Tibial artery (tissue), 4 donors: ENCODE results near the gene CTNNA3.

ENCODE experiments used
- DNase-seq, 2 donors: peaks; one replicate each; pipeline ENCODE4 v3.0.0-alpha.2; 2019
- H3K27ac ChIP-seq, 2 donors: fragments of 200-600 bp; sonication (generic) in 1 of 2; 1 replicate in 1 of 2; 2 replicates in 1 of 2; pipeline ENCODE4 v1.5.1; 2018 to 2019; ENCODE audit warnings: mild to moderate bottlenecking in 1 of 2
- H3K27me3 ChIP-seq, 2 donors: fragments of 200-600 bp; sonication (generic) in 1 of 2; one replicate each; pipeline versions ENCODE4 v1.5.1 to v1.6.0; 2016 to 2019
- H3K36me3 ChIP-seq, 3 donors: fragments of 200-600 bp; sonication (generic) in 2 of 3; one replicate each; pipeline ENCODE4 v1.5.1; 2016 to 2019; ENCODE audit warnings: mild to moderate bottlenecking in 2 of 3
- H3K4me1 ChIP-seq, 4 donors: fragments of 200-600 bp; sonication (generic) in 2 of 4; 1 replicate in 3 of 4; 2 replicates in 1 of 4; pipeline ENCODE4 v1.5.1; 2016 to 2019
- H3K4me3 ChIP-seq, 2 donors: fragments of 200-600 bp; sonication (generic) in 1 of 2; 1 replicate in 1 of 2; 2 replicates in 1 of 2; pipeline ENCODE4 v1.5.1; 2018 to 2019; ENCODE audit warnings: mild to moderate bottlenecking in 2 of 2
- H3K9me3 ChIP-seq, 3 donors: fragments of 200-600 bp; sonication (generic) in 1 of 3; one replicate each; pipeline ENCODE4 v1.5.1; 2016 to 2019
- CTCF ChIP-seq, 2 experiments: fragments of 200-600 bp in 1 of 2; fragments of 450-650 bp in 1 of 2; IDR thresholded peaks; one replicate each; pipeline ENCODE4 v1.5.1; 2017 to 2019; ENCODE audit warnings: antibody characterized with exemption in 2 of 2, mild to moderate bottlenecking in 1 of 2, moderate library complexity in 1 of 2
- intact Hi-C: fragments of 100-400 bp; cut with DNase I; formaldehyde crosslinking; loops from one replicate; pipeline ENCODE4 v1.15.0; 2023; ENCODE audit warnings: low total_unique reads

CTNNA3 gene

GRCh38 chr10:66834802-66835201 lies 861.2 kb downstream of the CTNNA3 start:
- no peak for DNase-seq
- Histone ChIP-seq H3K4me3 (no peak overlapping the region), H3K36me3 (no peaks in the 10 kb centered on the region), H3K9me3 (no peaks in the 10 kb centered on the region), H3K27ac (no peak overlapping the region), H3K27me3 (no peaks in the 10 kb centered on the region), H3K4me1 (no peaks in the 10 kb centered on the region)
- intact Hi-C loops, result no loop called here
- TF ChIP-seq CTCF (IDR thresholded peaks at IDR 0.05), result no peak

GRCh38 chr10:66833861-66834260 lies 862.1 kb downstream of the CTNNA3 start:
- H3K4me3 ChIP-seq, result no peak overlapping the region
- H3K4me1 ChIP-seq, result no peaks in the 10 kb centered on the region
- no peak for DNase-seq
- no peaks in the 10 kb centered on the region for H3K9me3 ChIP-seq
- intact Hi-C loops, result no loop called here
- H3K27me3 ChIP-seq, result no peaks in the 10 kb centered on the region
- H3K27ac ChIP-seq, result no peak overlapping the region
- TF ChIP-seq CTCF (IDR thresholded peaks at IDR 0.05), result no peak
- H3K36me3 ChIP-seq, result no peaks in the 10 kb centered on the region

- TF ChIP-seq CTCF (IDR thresholded peaks at IDR 0.05), result no peak
- Histone ChIP-seq H3K27me3 (no peaks in the 10 kb centered on the region), H3K27ac (no peak overlapping the region), H3K36me3 (no peaks in the 10 kb centered on the region), H3K4me3 (no peak overlapping the region), H3K4me1 (no peaks in the 10 kb centered on the region), H3K9me3 (no peaks in the 10 kb centered on the region)
- intact Hi-C loops, result no loop called here
- DNase-seq, result no peak
Measured at GRCh38 chr10:66832781-66833422, 863.1 kb downstream of the CTNNA3 start.

GRCh38 chr10:66828957-66829356 lies 867.0 kb downstream of the CTNNA3 start:
- Histone ChIP-seq H3K27ac (no peak overlapping the region), H3K27me3 (no peaks in the 10 kb centered on the region), H3K4me3 (no peak overlapping the region), H3K36me3 (no peaks in the 10 kb centered on the region), H3K9me3 (no peaks in the 10 kb centered on the region), H3K4me1 (no peaks in the 10 kb centered on the region)
- intact Hi-C loops, result no loop called here
- TF ChIP-seq CTCF (IDR thresholded peaks at IDR 0.05), result no peak
- no peak for DNase-seq

- intact Hi-C loops, result no loop called here
- H3K4me3 ChIP-seq, result no peak overlapping the region
Measured at GRCh38 chr10:66827353-66827752, 868.6 kb downstream of the CTNNA3 start.

More at GRCh38 chr10:66827353-66827752, 868.6 kb downstream of the CTNNA3 start:
- TF ChIP-seq CTCF (IDR thresholded peaks at IDR 0.05), result no peak
- H3K27me3 ChIP-seq, result no peaks in the 10 kb centered on the region
- H3K4me1 ChIP-seq, result no peaks in the 10 kb centered on the region
- no peak overlapping the region for H3K27ac ChIP-seq
- no peak for DNase-seq
- H3K36me3 ChIP-seq, result no peaks in the 10 kb centered on the region
- H3K9me3 ChIP-seq, result no peaks in the 10 kb centered on the region
